CD8-positive, alpha-beta memory T cell (primary cell): Measurements from ENCODE around the gene PTPN7. TPM values are rescaled to one million over a fixed set of nuclear protein-coding genes. Genes with fewer than 3 reads are reported as not detected.
A peak's percentile ranks its signal among the peaks of the same experiment; 100 is the strongest.
"Not testable (repeated sequence)": the region's sequence is repeated elsewhere in the genome, so short reads cannot be mapped to it uniquely, and the experiment has no call there.

Experiments
- CTCF ChIA-PET: fragments of 350-600 bp; sonication (Branson Sonifier 250); formaldehyde crosslinking; loops from one replicate; lab custom pipeline; 2021; ENCODE audit warnings: antibody characterized with exemption; lab: Charles Lee
- POLR2A ChIA-PET: fragments of 350-600 bp; sonication (Branson Sonifier 250); formaldehyde crosslinking; loops from one replicate; lab custom pipeline; 2021; ENCODE audit warnings: antibody characterized with exemption; lab: Charles Lee
- DNase-seq, 5 donors: peaks; one replicate each; pipeline versions ENCODE4 v3.0.0 to v3.0.0-alpha.2; 2020 to 2022; ENCODE audit warnings: mixed read lengths in 1 of 5
- H3K27ac ChIP-seq: one replicate; pipeline ENCODE4 v1.7.0; 2013; ENCODE audit warnings: low read depth, mild to moderate bottlenecking, low read length, moderate library complexity
- H3K27me3 ChIP-seq: 2 replicates; pipeline ENCODE4 v1.7.0; 2013; ENCODE audit warnings: low read length, mild to moderate bottlenecking; ENCODE audit not compliant: insufficient read depth, poor library complexity, severe bottlenecking
- H3K36me3 ChIP-seq: 2 replicates; pipeline ENCODE4 v1.7.0; 2013; ENCODE audit warnings: mild to moderate bottlenecking, low read length, moderate library complexity; ENCODE audit not compliant: insufficient read depth
- H3K4me1 ChIP-seq: 2 replicates; pipeline ENCODE4 v1.7.0; 2013; ENCODE audit warnings: mild to moderate bottlenecking, low read length, moderate library complexity; ENCODE audit not compliant: insufficient read depth
- H3K4me3 ChIP-seq: 2 replicates; pipeline ENCODE4 v1.7.0; 2013; ENCODE audit warnings: mild to moderate bottlenecking, low read length
- H3K9me3 ChIP-seq: 2 replicates; pipeline ENCODE4 v1.7.0; 2013; ENCODE audit warnings: mild to moderate bottlenecking, low read length
- H3K27ac Mint-ChIP-seq, 8 donors: one replicate each; pipeline ENCODE4 v1.8.0; 2020 to 2021; ENCODE audit warnings: mixed read lengths in 8 of 8, mild to moderate bottlenecking in 6 of 8, inconsistent platforms in 3 of 8, moderate library complexity in 3 of 8
- H3K27me3 Mint-ChIP-seq, 2 donors: one replicate each; pipeline ENCODE4 v1.8.0; 2020 to 2021; ENCODE audit warnings: mixed read lengths in 2 of 2, mild to moderate bottlenecking in 1 of 2, moderate library complexity in 1 of 2
- H3K36me3 Mint-ChIP-seq, 3 donors: one replicate each; pipeline ENCODE4 v1.8.0; 2020 to 2021; ENCODE audit warnings: mixed read lengths in 3 of 3, inconsistent platforms in 1 of 3, mild to moderate bottlenecking in 1 of 3
- H3K4me1 Mint-ChIP-seq, 3 donors: one replicate each; pipeline ENCODE4 v1.8.0; 2020 to 2021; ENCODE audit warnings: mixed read lengths in 3 of 3, inconsistent platforms in 1 of 3, mild to moderate bottlenecking in 1 of 3
- H3K4me3 Mint-ChIP-seq, 7 donors: one replicate each; pipeline ENCODE4 v1.8.0; 2020 to 2021; ENCODE audit warnings: mixed read lengths in 7 of 7, mild to moderate bottlenecking in 6 of 7, moderate library complexity in 4 of 7, inconsistent platforms in 2 of 7
- H3K9me3 Mint-ChIP-seq, 5 donors: one replicate each; pipeline ENCODE4 v1.8.0; 2020 to 2022; ENCODE audit warnings: mixed read lengths in 5 of 5, mild to moderate bottlenecking in 3 of 5, moderate library complexity in 2 of 5, inconsistent platforms in 1 of 5
- polyA plus RNA-seq: library from polyadenylated mRNA; unstranded; fragments of 300-500 nt; fragmentation: Illumina TruSeq; gene quantifications from one replicate; pipeline ENCODE4 v1.2.3, GENCODE V29; 2021
- total RNA-seq, 2 experiments: library from RNA; stranded (reverse); gene quantifications; one replicate each; pipeline ENCODE4 v1.2.3, GENCODE V29; 2021

PTPN7 gene
- total and polyA plus RNA-seq, 3 experiments from 2014 or later = 91.4 to 449 (median 446) TPM

GRCh38 chr1:202194328-202194648 is 33.9 kb upstream of the PTPN7 start:
- no peaks in the 10 kb centered on the region for H3K36me3 Mint-ChIP-seq
- DNase-seq = no peak
- H3K4me3 Mint-ChIP-seq = peak overlapping the region in 4 of 7 donors; percentile 19 to 33 (median 22)
- no peaks in the 10 kb centered on the region for H3K36me3 ChIP-seq
- no peak overlapping the region for H3K27ac ChIP-seq
- H3K9me3 Mint-ChIP-seq = no peaks in the 10 kb centered on the region
- H3K27me3 ChIP-seq = peaks cover 13% of the 10 kb centered on the region
- peaks cover 12 to 23% of the 10 kb centered on the region in 2 donors for H3K27me3 Mint-ChIP-seq
- H3K9me3 ChIP-seq = no peaks in the 10 kb centered on the region
- peaks cover 30 to 42% (median 32%) of the 10 kb centered on the region in 3 donors for H3K4me1 Mint-ChIP-seq
- CTCF ChIA-PET = interaction anchor here (2.6 to 4.7 kb wide), 3 partner anchors 114 to 526 kb away, joined by 14 to 64 read pairs (median 23); no protein-coding TSS in a partner anchor
- no peak overlapping the region for H3K4me3 ChIP-seq
- peak overlapping the region in 1 of 8 donors; percentile 82 for H3K27ac Mint-ChIP-seq
- POLR2A ChIA-PET = no interaction called here
- peaks cover 29% of the 10 kb centered on the region for H3K4me1 ChIP-seq

DNA sequence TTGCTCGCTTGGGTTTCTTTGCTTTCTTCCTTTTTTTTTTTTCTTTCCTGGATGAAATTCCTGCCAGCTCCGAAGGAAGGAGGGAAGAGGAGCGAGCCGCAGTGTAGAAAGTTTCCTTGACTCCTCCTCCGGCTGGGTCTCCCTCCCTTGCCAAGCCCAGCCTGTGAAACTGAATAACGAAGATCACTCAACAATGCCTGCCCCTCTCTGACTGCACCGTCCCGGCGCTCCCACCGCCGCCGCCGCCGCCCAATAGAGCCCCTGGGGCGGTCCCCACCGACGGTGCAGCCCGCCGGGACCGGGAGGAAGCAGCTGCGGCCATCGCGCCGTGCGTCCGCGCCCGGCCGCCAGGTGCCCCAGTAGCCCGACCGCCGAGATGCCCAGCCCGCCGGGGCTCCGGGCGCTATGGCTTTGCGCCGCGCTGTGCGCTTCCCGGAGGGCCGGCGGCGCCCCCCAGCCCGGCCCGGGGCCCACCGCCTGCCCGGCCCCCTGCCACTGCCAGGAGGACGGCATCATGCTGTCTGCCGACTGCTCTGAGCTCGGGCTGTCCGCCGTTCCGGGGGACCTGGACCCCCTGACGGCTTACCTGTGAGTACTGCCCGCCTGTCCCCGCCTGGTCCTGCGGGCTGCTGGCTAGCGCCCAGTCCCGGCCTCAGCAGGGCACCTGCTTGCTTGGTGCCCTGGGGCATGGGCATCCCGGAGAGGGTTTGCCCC is 33.4 kb upstream of the PTPN7 start, which contains the start of gene LGR6:
Gene LGR6 (plus strand): TSS at position 186 of the 714 bp plus-strand sequence. CDS start 191 bp downstream, at position 377.
- Histone ChIP-seq H3K4me3 (no peak within 1 kb of the TSS), H3K4me1 (peaks cover 24% of the 10 kb centered on the region), H3K9me3 (no peaks in the 10 kb centered on the region), H3K27ac (no peak within 1 kb of the TSS), H3K36me3 (no peaks in the 10 kb centered on the region), H3K27me3 (peaks cover 13% of the 10 kb centered on the region)
- peak within 1 kb of the TSS in 1 of 8 donors; percentile 82 for H3K27ac Mint-ChIP-seq
- H3K36me3 Mint-ChIP-seq = no peaks in the 10 kb centered on the region
- peaks cover 25 to 37% (median 27%) of the 10 kb centered on the region in 3 donors for H3K4me1 Mint-ChIP-seq
- DNase-seq = no peak
- ChIA-PET CTCF (interaction anchor here (0.9 to 4.7 kb wide), 19 partner anchors 7 to 532 kb away, joined by 3 to 64 read pairs (median 4); partner anchors contain the start of gene PTPN7), POLR2A (no interaction called here)
- H3K4me3 Mint-ChIP-seq = peak within 1 kb of the TSS in 6 of 7 donors; percentile 19 to 84 (median 59)
- H3K9me3 Mint-ChIP-seq = no peaks in the 10 kb centered on the region
- peaks cover 14 to 23% of the 10 kb centered on the region in 2 donors for H3K27me3 Mint-ChIP-seq

DNA sequence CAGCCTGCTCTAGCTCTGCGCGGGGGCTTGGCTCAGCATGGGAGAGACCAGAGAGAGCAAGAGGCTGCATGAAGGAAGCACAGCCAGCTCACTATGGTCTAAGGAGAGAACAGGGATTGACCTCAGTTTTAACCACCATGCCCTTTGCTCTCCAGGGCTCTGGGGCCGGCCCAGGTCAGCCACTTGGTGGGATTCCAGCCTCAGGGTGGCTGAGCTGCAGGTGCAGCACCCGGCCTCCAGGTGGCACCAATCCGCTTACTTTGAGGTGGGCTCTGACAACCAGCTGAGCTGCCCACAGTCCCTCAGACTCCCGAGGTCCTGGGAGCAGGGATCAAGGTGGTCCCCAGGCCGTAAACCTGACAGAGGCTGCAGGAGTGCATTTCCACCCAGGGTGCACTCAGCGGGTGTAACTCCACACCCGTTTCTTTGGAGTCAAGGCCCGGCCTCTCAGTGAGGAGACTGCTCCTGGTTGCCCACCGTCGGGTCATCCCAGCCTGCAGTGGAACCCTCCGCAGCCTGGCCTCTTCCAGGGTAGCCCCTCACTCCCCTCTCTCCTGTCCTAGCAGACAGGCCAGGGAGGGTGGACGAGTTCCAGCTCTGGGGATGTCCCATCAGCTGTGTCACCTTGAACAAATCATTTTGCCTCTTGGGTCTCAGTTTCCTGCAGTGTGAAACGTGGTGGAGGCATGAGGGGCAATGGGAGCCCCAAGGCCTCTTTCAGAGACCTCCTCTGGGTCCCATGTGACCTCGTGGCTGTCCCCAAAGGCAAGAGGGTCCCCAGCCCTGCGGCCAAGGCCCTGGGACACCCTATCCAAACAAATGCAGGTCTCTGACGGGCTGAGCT is 32.6 kb upstream of the PTPN7 start:
- Histone ChIP-seq H3K4me3 (no peak overlapping the region), H3K27ac (no peak overlapping the region), H3K4me1 (peaks cover 18% of the 10 kb centered on the region), H3K36me3 (no peaks in the 10 kb centered on the region), H3K9me3 (no peaks in the 10 kb centered on the region), H3K27me3 (peaks cover 13% of the 10 kb centered on the region)
- POLR2A ChIA-PET = interaction anchor here (0.6 kb wide), 1 partner anchor 89 kb away, joined by 3 read pairs; no protein-coding TSS in a partner anchor
- peaks cover 14 to 25% of the 10 kb centered on the region in 2 donors for H3K27me3 Mint-ChIP-seq
- peak; percentile 38 to 69 (median 47) for DNase-seq
- peaks cover 19 to 29% (median 19%) of the 10 kb centered on the region in 3 donors for H3K4me1 Mint-ChIP-seq
- H3K4me3 Mint-ChIP-seq = peak overlapping the region in 3 of 7 donors; percentile 58 to 84 (median 63)
- CTCF ChIA-PET = interaction anchor here (0.7 to 4.7 kb wide), 30 partner anchors 8 to 533 kb away, joined by 3 to 64 read pairs (median 4); partner anchors contain the start of gene PTPN7
- no peaks in the 10 kb centered on the region for H3K9me3 Mint-ChIP-seq
- H3K36me3 Mint-ChIP-seq = no peaks in the 10 kb centered on the region
- H3K27ac Mint-ChIP-seq = peak overlapping the region in 1 of 8 donors; percentile 75

DNA sequence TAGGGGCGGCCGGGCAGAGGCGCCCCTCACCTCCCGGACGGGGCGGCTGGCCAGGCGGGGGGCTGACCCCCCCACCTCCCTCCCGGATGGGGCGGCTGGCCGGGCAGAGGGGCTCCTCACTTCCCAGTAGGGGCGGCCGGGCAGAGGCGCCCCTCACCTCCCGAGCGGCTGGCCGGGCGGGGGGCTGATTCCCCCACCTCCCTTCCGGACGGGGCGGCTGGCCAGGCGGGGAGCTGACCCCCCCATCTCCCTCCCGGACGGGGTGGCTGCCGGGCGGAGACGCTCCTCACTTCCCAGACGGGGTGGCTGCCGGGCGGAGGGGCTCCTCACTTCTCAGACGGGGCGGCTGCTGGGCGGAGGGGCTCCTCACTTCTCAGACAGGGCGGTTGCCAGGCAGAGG is 31.0 kb upstream of the PTPN7 start:
- H3K9me3 Mint-ChIP-seq, H3K36me3 ChIP-seq, H3K36me3 Mint-ChIP-seq, H3K4me3 ChIP-seq, POLR2A ChIA-PET, H3K9me3 ChIP-seq, DNase-seq, H3K27ac Mint-ChIP-seq, H3K4me3 Mint-ChIP-seq, H3K27ac ChIP-seq: not testable (repeated sequence)
- peaks cover 4 to 13% (median 4%) of the 10 kb centered on the region in 3 donors for H3K4me1 Mint-ChIP-seq
- CTCF ChIA-PET = interaction anchor here (2.9 kb wide), 1 partner anchor 117 kb away, joined by 14 read pairs; no protein-coding TSS in a partner anchor
- peaks cover 14 to 31% of the 10 kb centered on the region in 2 donors for H3K27me3 Mint-ChIP-seq
- Histone ChIP-seq H3K4me1 (peaks cover 10% of the 10 kb centered on the region), H3K27me3 (peaks cover 13% of the 10 kb centered on the region)

DNA sequence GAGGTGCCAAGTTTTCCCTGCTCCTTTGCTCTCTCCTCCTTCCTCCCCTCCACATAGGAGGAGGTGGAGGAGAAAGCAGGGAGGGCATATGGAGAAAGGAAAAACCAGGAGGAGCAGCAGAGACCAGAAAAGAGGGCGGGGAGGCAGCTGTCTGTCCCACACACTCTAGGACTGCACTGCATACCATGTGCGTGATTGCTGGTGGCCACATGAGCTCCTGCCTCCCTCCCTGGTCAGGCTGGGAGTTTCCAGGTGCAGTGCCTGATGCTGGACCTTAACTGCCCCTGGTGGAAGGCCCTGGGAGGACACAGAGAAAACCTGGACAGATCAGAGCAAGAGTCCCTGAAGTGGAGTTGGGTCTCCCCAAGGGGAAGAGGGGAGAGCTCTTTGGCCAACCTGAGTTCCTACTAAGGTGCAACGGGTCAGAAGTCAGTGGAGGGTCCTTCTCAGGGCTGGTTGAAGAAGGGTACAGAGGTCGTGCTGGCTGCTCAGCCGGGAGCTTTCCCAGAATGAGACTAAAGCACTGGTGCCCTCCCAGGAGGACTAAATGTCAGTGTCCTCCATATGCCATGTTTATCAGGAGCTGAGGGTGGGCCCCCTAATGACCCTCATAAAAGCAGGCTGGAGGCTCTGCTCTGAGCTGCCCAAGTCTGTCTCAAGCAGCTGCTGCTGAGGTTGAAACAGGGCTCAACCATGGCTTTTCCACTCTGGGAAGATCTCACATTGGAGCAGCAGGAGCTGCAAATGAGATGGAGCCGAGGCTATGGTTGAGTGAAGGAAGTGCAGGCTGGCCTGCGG is 29.7 kb upstream of the PTPN7 start:
- Histone ChIP-seq H3K27ac (no peak overlapping the region), H3K27me3 (peaks cover 13% of the 10 kb centered on the region), H3K36me3 (no peaks in the 10 kb centered on the region), H3K4me1 (peaks cover 10% of the 10 kb centered on the region), H3K9me3 (no peaks in the 10 kb centered on the region), H3K4me3 (no peak overlapping the region)
- H3K9me3 Mint-ChIP-seq = no peaks in the 10 kb centered on the region
- POLR2A ChIA-PET = no interaction called here
- no peak overlapping the region for H3K4me3 Mint-ChIP-seq
- H3K4me1 Mint-ChIP-seq = peaks cover 2 to 9% (median 4%) of the 10 kb centered on the region in 3 donors
- H3K27me3 Mint-ChIP-seq = peaks cover 11 to 28% of the 10 kb centered on the region in 2 donors
- CTCF ChIA-PET = interaction anchor here (0.7 to 3.1 kb wide), 19 partner anchors 10 to 529 kb away, joined by 3 to 21 read pairs (median 4); partner anchors contain the start of gene PTPN7
- H3K36me3 Mint-ChIP-seq = no peaks in the 10 kb centered on the region
- no peak overlapping the region for H3K27ac Mint-ChIP-seq
- no peak for DNase-seq

DNA sequence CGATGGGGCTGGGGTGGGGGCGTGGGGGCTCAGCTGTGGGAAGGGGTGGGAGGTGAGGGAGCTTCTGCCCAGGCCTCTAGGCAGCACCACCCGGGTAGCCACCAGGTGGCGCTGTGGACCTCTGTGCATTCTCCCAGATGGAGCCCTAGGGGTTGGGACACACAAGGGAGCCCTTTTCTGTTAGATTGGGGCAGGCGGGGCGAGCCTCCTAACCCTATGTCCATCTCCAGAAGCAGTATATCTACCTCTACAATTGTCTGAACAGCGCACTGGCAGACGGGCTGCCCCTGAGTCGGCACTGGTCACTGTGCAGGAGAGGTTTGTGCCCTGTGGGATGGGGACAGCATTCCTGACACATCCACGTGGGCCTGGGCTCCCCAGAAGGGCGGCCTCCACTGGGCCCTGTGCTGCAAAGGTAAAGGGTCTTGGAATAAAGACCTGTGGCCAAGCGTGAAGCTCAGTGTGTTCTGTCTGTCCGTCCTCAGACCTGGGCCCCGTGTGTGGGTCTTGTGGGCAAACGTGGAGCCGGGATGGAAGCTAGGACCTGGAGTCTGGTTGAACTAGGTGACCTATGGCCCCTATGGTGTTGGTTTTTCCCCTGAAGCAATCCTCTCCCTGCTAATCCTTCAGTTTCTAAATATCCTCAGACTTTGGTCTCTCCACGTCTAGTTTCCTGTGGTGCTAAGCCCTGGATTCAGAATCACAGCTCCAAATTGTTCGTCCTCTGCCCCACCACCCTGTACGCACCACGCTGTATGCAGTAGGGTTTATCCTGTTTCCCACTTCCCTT is 28.8 kb upstream of the PTPN7 start:
- H3K9me3 Mint-ChIP-seq = no peaks in the 10 kb centered on the region
- POLR2A ChIA-PET = no interaction called here

More for the DNA sequence above, 28.8 kb upstream of the PTPN7 start:
- Mint-ChIP-seq H3K27me3 (peaks cover 4 to 20% of the 10 kb centered on the region in 2 donors), H3K36me3 (no peaks in the 10 kb centered on the region), H3K4me3 (no peak overlapping the region), H3K4me1 (peaks cover 6 to 13% (median 9%) of the 10 kb centered on the region in 3 donors), H3K27ac (peak overlapping the region in 1 of 8 donors; percentile 24)
- H3K27ac ChIP-seq = no peak overlapping the region
- H3K36me3 ChIP-seq = no peaks in the 10 kb centered on the region
- peaks cover 18% of the 10 kb centered on the region for H3K4me1 ChIP-seq
- CTCF ChIA-PET = interaction anchor here (0.7 to 3.1 kb wide), 24 partner anchors 9 to 530 kb away, joined by 3 to 21 read pairs (median 4); partner anchors contain the start of gene PTPN7
- H3K4me3 ChIP-seq = no peak overlapping the region
- H3K27me3 ChIP-seq = peaks cover 13% of the 10 kb centered on the region
- H3K9me3 ChIP-seq = no peaks in the 10 kb centered on the region
- peak; percentile 60 to 85 (median 73) for DNase-seq
